IPS-NIHi11 (cell line): ENCODE results near the gene SLC36A2.

Source experiments
- DNase-seq: peaks from one replicate; pipeline ENCODE4 v3.0.0; 2012; ENCODE audit warnings: mixed read lengths, low spot score

Gene SLC36A2

GRCh38 chr5:151283120-151283825, 64.1 kb downstream of the SLC36A2 start:
- no peak for DNase-seq

GRCh38 chr5:151281001-151281639, 66.2 kb downstream of the SLC36A2 start:
- DNase-seq, result no peak

GRCh38 chr5:151280443-151280842, 66.9 kb downstream of the SLC36A2 start:
- no peak for DNase-seq

- no peak for DNase-seq
Observed at GRCh38 chr5:151278845-151279244, 68.5 kb downstream of the SLC36A2 start.

GRCh38 chr5:151275803-151276202, 71.6 kb downstream of the SLC36A2 start:
- DNase-seq, result no peak

GRCh38 chr5:151274666-151275065, 72.7 kb downstream of the SLC36A2 start:
- DNase-seq, result no peak

GRCh38 chr5:151271336-151271735, 76.0 kb downstream of the SLC36A2 start:
- no peak for DNase-seq

GRCh38 chr5:151270599-151270998, 76.8 kb downstream of the SLC36A2 start:
- DNase-seq, result no peak

- no peak for DNase-seq
Observed at GRCh38 chr5:151267491-151268260, 79.7 kb downstream of the SLC36A2 start.
